Thyroid gland (tissue), 4 donors: ENCODE measurements around the gene PTPRN2. TPM values are rescaled to one million over a fixed set of nuclear protein-coding genes. Genes with fewer than 3 reads are reported as not detected.

Experiments
- DNase-seq, 2 donors: peaks; one replicate each; pipeline ENCODE4 v3.0.0-alpha.2; 2019
- H3K27ac ChIP-seq, 3 donors: fragments of 200-600 bp; sonication (generic); 1 replicate in 2 of 3; 2 replicates in 1 of 3; pipeline ENCODE4 v1.5.1; 2016 to 2019; ENCODE audit warnings: mild to moderate bottlenecking in 1 of 3, moderate library complexity in 1 of 3
- H3K27me3 ChIP-seq: fragments of 200-600 bp; sonication (generic); one replicate; pipeline ENCODE4 v1.5.1; 2019
- H3K36me3 ChIP-seq, 2 donors: fragments of 200-600 bp; sonication (generic); one replicate each; pipeline ENCODE4 v1.5.1; 2016 to 2019
- H3K4me1 ChIP-seq, 2 donors: fragments of 200-600 bp; sonication (generic); one replicate each; pipeline ENCODE4 v1.5.1; 2017 to 2019
- H3K4me3 ChIP-seq, 3 donors: fragments of 200-600 bp; sonication (generic); replicated peaks in 1 of 3; 1 replicate in 2 of 3; 2 replicates in 1 of 3; pipeline ENCODE4 v1.5.1; 2016; ENCODE audit warnings: mild to moderate bottlenecking in 1 of 3
- H3K9me3 ChIP-seq: fragments of 200-600 bp; sonication (generic); one replicate; pipeline ENCODE4 v1.5.1; 2017
- CTCF ChIP-seq, 6 experiments: fragments of 200-600 bp in 3 of 6; fragments of 450-650 bp in 3 of 6; sonication (generic) in 3 of 6; IDR thresholded peaks; one replicate each; pipeline ENCODE4 v1.5.1; 2016 to 2019; ENCODE audit warnings: antibody characterized with exemption in 6 of 6, mild to moderate bottlenecking in 2 of 6, inconsistent platforms in 1 of 6, moderate library complexity in 1 of 6
- POLR2A ChIP-seq, 2 donors: fragments of 450-650 bp; IDR thresholded peaks; one replicate each; pipeline ENCODE4 v1.6.1; 2017; ENCODE audit warnings: antibody characterized with exemption in 2 of 2, mild to moderate bottlenecking in 2 of 2, moderate library complexity in 1 of 2
- WGBS, 2 donors: methylation state at CpG; one replicate each; pipeline ENCODE4 v1.1.5; 2017; 5-methylcytosine and 5-hydroxymethylcytosine counted together
- intact Hi-C: fragments of 100-400 bp; cut with DNase I; formaldehyde crosslinking; loops from one replicate; pipeline ENCODE4 v1.15.1; 2023
- total RNA-seq, 4 donors: library from RNA; depleted of rRNA; stranded (reverse); fragments of >200 nt; gene quantifications; one replicate each; pipeline ENCODE4 v1.2.3, GENCODE V29; 2016

The PTPRN2 gene
- total RNA-seq, 4 donors from 2014 or later: 4.2 to 9.9 (median 7.7) TPM

- intact Hi-C loops: no loop called here
- no peaks in the 10 kb centered on the region for H3K9me3 ChIP-seq
- H3K4me3 ChIP-seq: no peak overlapping the region
- no peak for TF ChIP-seq CTCF (IDR thresholded peaks at IDR 0.05)
- TF ChIP-seq POLR2A (IDR thresholded peaks at IDR 0.05): no peak
- DNase-seq: no peak
- H3K27ac ChIP-seq: no peak overlapping the region
- WGBS, 2 donors: 85 to 88% methylated on average over 5 of the region's 5 CpGs
- H3K36me3 ChIP-seq: no peaks in the 10 kb centered on the region
- H3K27me3 ChIP-seq: no peaks in the 10 kb centered on the region
- no peaks in the 10 kb centered on the region for H3K4me1 ChIP-seq
Measured at GRCh38 chr7:157932498-157933218, 655.0 kb downstream of the PTPRN2 start.

- no peaks in the 10 kb centered on the region for H3K9me3 ChIP-seq
- no peak for TF ChIP-seq CTCF (IDR thresholded peaks at IDR 0.05)
- no peak for TF ChIP-seq POLR2A (IDR thresholded peaks at IDR 0.05)
- no peak overlapping the region for H3K4me3 ChIP-seq
- intact Hi-C loops: no loop called here
- H3K27me3 ChIP-seq: no peaks in the 10 kb centered on the region
- no peaks in the 10 kb centered on the region for H3K4me1 ChIP-seq
- no peak overlapping the region for H3K27ac ChIP-seq
- WGBS, 2 donors: 59 to 83% methylated on average over 10 to 13 of the region's 13 CpGs
- H3K36me3 ChIP-seq: no peaks in the 10 kb centered on the region
- no peak for DNase-seq
Measured at GRCh38 chr7:157930926-157931466, 656.6 kb downstream of the PTPRN2 start.

GRCh38 chr7:157930441-157930840, 657.2 kb downstream of the PTPRN2 start:
- no peaks in the 10 kb centered on the region for H3K36me3 ChIP-seq
- intact Hi-C loops: no loop called here
- H3K4me3 ChIP-seq: no peak overlapping the region
- TF ChIP-seq CTCF (IDR thresholded peaks at IDR 0.05): no peak
- no peak for TF ChIP-seq POLR2A (IDR thresholded peaks at IDR 0.05)
- WGBS, 2 donors: 36 to 44% methylated on average over 6 of the region's 6 CpGs
- no peaks in the 10 kb centered on the region for H3K4me1 ChIP-seq
- no peaks in the 10 kb centered on the region for H3K27me3 ChIP-seq
- H3K27ac ChIP-seq: no peak overlapping the region
- DNase-seq: no peak
- no peaks in the 10 kb centered on the region for H3K9me3 ChIP-seq

GRCh38 chr7:157929671-157930070, 658.0 kb downstream of the PTPRN2 start:
- no peaks in the 10 kb centered on the region for H3K9me3 ChIP-seq
- no peak overlapping the region for H3K4me3 ChIP-seq
- no peaks in the 10 kb centered on the region for H3K27me3 ChIP-seq
- H3K36me3 ChIP-seq: no peaks in the 10 kb centered on the region
- H3K4me1 ChIP-seq: no peaks in the 10 kb centered on the region
- H3K27ac ChIP-seq: no peak overlapping the region
- TF ChIP-seq CTCF (IDR thresholded peaks at IDR 0.05) (no peak), POLR2A (IDR thresholded peaks at IDR 0.05) (no peak)
- WGBS, 2 donors: 86 to 90% methylated on average over 16 of the region's 16 CpGs
- intact Hi-C loops: no loop called here
- no peak for DNase-seq

GRCh38 chr7:157928808-157929425, 658.7 kb downstream of the PTPRN2 start:
- DNase-seq: no peak
- no peak overlapping the region for H3K4me3 ChIP-seq
- no peaks in the 10 kb centered on the region for H3K27me3 ChIP-seq
- WGBS, 2 donors: 70 to 75% methylated on average over 13 to 14 of the region's 14 CpGs
- H3K27ac ChIP-seq: no peak overlapping the region
- intact Hi-C loops: no loop called here
- H3K4me1 ChIP-seq: no peaks in the 10 kb centered on the region
- H3K9me3 ChIP-seq: no peaks in the 10 kb centered on the region
- TF ChIP-seq POLR2A (IDR thresholded peaks at IDR 0.05) (no peak), CTCF (IDR thresholded peaks at IDR 0.05) (no peak)
- H3K36me3 ChIP-seq: no peaks in the 10 kb centered on the region
